Natural killer cell (primary cell): Measurements from ENCODE around the gene BICDL1. TPM values are rescaled to one million over a fixed set of nuclear protein-coding genes. Genes with fewer than 3 reads are reported as not detected.

Experiments
- ATAC-seq, 3 donors: fragments of 150-1000 bp in 2 of 3; fragments of 200-7000 bp in 1 of 3; cut with Tn5 transposase; 1 replicate in 1 of 3; 2 replicates in 2 of 3; pipeline ENCODE4 v1.10.0; 2021; ENCODE audit warnings: mild to moderate bottlenecking in 2 of 3, moderate library complexity in 2 of 3
- DNase-seq, 2 donors: peaks; one replicate each; pipeline versions ENCODE4 v3.0.0 to v3.0.0-alpha.2; 2013 to 2021; ENCODE audit warnings: mixed read lengths in 1 of 2
- H3K27ac ChIP-seq: one replicate; pipeline ENCODE4 v1.5.1; 2013; ENCODE audit warnings: mild to moderate bottlenecking, low read length
- H3K27me3 ChIP-seq: one replicate; pipeline ENCODE4 v1.6.1; 2013; ENCODE audit warnings: low read length; ENCODE audit not compliant: control insufficient read depth, insufficient read depth
- H3K36me3 ChIP-seq: one replicate; pipeline ENCODE4 v1.6.1; 2013; ENCODE audit warnings: low read length; ENCODE audit not compliant: control insufficient read depth, insufficient read depth
- H3K4me1 ChIP-seq: one replicate; pipeline ENCODE4 v1.6.1; 2013; ENCODE audit warnings: low read length; ENCODE audit not compliant: control insufficient read depth, insufficient read depth
- H3K4me3 ChIP-seq: one replicate; pipeline ENCODE4 v1.5.1; 2013; ENCODE audit warnings: low read length
- H3K9me3 ChIP-seq: one replicate; pipeline ENCODE4 v1.6.1; 2013; ENCODE audit warnings: low read length; ENCODE audit not compliant: control insufficient read depth, insufficient read depth
- H3K27ac Mint-ChIP-seq, 2 donors: one replicate each; pipeline ENCODE4 v1.8.0; 2022; ENCODE audit warnings: mild to moderate bottlenecking in 2 of 2, mixed read lengths in 2 of 2, moderate library complexity in 1 of 2
- H3K27me3 Mint-ChIP-seq, 2 donors: one replicate each; pipeline ENCODE4 v1.8.0; 2022; ENCODE audit warnings: low read depth in 2 of 2, mixed read lengths in 2 of 2
- H3K36me3 Mint-ChIP-seq: one replicate; pipeline ENCODE4 v1.8.0; 2022; ENCODE audit warnings: mixed read lengths
- H3K4me1 Mint-ChIP-seq, 2 donors: one replicate each; pipeline ENCODE4 v1.8.0; 2022; ENCODE audit warnings: mixed read lengths in 2 of 2
- H3K4me3 Mint-ChIP-seq: one replicate; pipeline ENCODE4 v1.8.0; 2022; ENCODE audit warnings: mild to moderate bottlenecking, moderate library complexity, mixed read lengths
- H3K9me3 Mint-ChIP-seq, 2 donors: one replicate each; pipeline ENCODE4 v1.8.0; 2022; ENCODE audit warnings: mixed read lengths in 2 of 2
- WGBS: methylation state at CpG from one replicate; pipeline ENCODE4 v1.1.7; 2013; ENCODE audit warnings: missing lambda C conversion rate; ENCODE audit not compliant: insufficient coverage; 5-methylcytosine and 5-hydroxymethylcytosine counted together
- intact Hi-C: fragments of 100-400 bp; cut with micrococcal nuclease; formaldehyde crosslinking; loops from one replicate; pipeline ENCODE4 v1.14.2; 2022
- total RNA-seq, 4 donors: library from RNA; stranded (reverse); fragments of 120-200 nt in 1 of 4; gene quantifications; one replicate each; pipeline versions ENCODE4 v1.2.3 to v1.2.4, GENCODE V29; 2013 to 2022
- TF ChIP-seq, protein P1 (sequence below): fragments of 200-600 bp; IDR thresholded peaks from one replicate; pipeline ENCODE4 v1.8.0; 2022; ENCODE audit warnings: antibody characterized with exemption

The BICDL1 gene
- total RNA-seq, 3 donors from 2014 or later (not counting 1 experiment from before 2014, with no cell fraction given): 29.3 to 37.1 (median 34.3) TPM

DNA sequence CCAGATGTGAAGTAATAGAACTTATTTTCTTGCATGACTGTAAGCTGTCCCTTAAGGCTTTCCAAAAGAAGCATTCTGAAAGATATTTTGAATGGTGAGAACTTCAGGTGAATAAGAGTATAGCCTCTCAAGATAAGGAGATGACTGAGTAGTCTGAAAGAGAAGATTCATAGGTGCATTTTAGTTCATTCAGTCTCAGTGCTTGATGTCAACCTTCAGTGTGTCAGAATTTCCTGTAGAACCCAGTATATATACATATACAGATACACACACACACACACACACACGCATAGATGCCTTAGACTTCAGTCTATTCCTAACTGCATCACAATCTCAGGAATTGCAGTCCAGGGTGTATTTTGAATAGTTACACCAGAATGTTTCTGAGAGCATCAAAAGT lies 7.4 kb downstream of the BICDL1 start:
- H3K4me3 Mint-ChIP-seq: no peak overlapping the region
- no peak overlapping the region for H3K27ac Mint-ChIP-seq
- TF ChIP-seq, protein P1, sequence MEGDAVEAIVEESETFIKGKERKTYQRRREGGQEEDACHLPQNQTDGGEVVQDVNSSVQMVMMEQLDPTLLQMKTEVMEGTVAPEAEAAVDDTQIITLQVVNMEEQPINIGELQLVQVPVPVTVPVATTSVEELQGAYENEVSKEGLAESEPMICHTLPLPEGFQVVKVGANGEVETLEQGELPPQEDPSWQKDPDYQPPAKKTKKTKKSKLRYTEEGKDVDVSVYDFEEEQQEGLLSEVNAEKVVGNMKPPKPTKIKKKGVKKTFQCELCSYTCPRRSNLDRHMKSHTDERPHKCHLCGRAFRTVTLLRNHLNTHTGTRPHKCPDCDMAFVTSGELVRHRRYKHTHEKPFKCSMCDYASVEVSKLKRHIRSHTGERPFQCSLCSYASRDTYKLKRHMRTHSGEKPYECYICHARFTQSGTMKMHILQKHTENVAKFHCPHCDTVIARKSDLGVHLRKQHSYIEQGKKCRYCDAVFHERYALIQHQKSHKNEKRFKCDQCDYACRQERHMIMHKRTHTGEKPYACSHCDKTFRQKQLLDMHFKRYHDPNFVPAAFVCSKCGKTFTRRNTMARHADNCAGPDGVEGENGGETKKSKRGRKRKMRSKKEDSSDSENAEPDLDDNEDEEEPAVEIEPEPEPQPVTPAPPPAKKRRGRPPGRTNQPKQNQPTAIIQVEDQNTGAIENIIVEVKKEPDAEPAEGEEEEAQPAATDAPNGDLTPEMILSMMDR: no peak
- no peaks in the 10 kb centered on the region for H3K27me3 ChIP-seq
- no peak overlapping the region for H3K4me3 ChIP-seq
- DNase-seq (no peak), ATAC-seq (no peak)
- no peaks in the 10 kb centered on the region for H3K27me3 Mint-ChIP-seq
- peaks cover 10% of the 10 kb centered on the region for H3K36me3 ChIP-seq
- WGBS: 88% methylated on average over 1 of the region's 1 CpG
- H3K4me1 ChIP-seq: no peaks in the 10 kb centered on the region
- no peak overlapping the region for H3K27ac ChIP-seq
- H3K4me1 Mint-ChIP-seq: no peaks in the 10 kb centered on the region
- no peaks in the 10 kb centered on the region for H3K9me3 ChIP-seq
- peaks cover 9% of the 10 kb centered on the region for H3K36me3 Mint-ChIP-seq
- no peaks in the 10 kb centered on the region for H3K9me3 Mint-ChIP-seq
- intact Hi-C loops: no loop called here

DNA sequence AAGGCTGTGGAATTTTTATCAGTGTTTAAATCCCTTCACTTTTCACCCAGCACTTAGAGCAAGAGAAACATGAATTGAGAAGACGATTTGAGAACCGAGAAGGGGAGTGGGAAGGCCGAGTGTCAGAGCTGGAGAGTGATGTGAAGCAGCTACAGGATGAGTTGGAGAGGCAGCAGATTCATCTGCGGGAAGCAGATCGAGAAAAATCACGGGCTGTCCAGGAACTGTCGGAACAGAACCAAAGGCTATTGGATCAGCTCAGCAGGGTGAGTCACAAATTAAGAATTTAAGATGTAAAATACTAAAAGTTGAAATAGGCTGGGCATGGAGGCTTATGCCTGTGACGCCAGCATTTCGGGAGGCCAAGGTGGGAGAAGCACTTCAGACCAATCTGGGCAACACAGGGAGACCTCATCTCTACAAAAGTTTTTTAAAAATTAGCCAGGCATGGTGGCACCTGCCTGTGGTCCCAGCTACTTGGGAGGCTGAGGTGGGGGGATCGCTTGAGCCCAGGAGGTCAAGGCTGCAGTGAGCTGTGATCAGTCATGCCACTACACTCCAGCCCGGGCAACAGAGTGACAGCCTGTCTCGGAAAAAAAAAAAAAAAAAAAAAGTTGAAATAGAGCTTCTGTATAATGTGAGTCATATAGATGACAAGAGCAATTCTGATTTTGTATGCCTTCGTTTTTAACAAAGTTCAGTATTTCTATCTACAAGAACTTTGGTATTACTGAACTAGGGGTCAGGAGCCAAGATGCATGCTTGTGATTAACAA lies 9.6 kb downstream of the BICDL1 start:
- TF ChIP-seq, protein P1: no peak
- intact Hi-C loops: no loop called here
- ATAC-seq (no peak), DNase-seq (no peak)
- Histone ChIP-seq H3K27ac (no peak overlapping the region), H3K27me3 (no peaks in the 10 kb centered on the region), H3K9me3 (no peaks in the 10 kb centered on the region), H3K4me3 (no peak overlapping the region), H3K36me3 (peaks cover 16% of the 10 kb centered on the region), H3K4me1 (no peaks in the 10 kb centered on the region)
- no peak overlapping the region for H3K27ac Mint-ChIP-seq
- H3K4me1 Mint-ChIP-seq: no peaks in the 10 kb centered on the region
- H3K27me3 Mint-ChIP-seq: no peaks in the 10 kb centered on the region
- peaks cover 9% of the 10 kb centered on the region for H3K36me3 Mint-ChIP-seq
- H3K9me3 Mint-ChIP-seq: no peaks in the 10 kb centered on the region
- no peak overlapping the region for H3K4me3 Mint-ChIP-seq
- WGBS: 94% methylated on average over 12 of the region's 13 CpGs

DNA sequence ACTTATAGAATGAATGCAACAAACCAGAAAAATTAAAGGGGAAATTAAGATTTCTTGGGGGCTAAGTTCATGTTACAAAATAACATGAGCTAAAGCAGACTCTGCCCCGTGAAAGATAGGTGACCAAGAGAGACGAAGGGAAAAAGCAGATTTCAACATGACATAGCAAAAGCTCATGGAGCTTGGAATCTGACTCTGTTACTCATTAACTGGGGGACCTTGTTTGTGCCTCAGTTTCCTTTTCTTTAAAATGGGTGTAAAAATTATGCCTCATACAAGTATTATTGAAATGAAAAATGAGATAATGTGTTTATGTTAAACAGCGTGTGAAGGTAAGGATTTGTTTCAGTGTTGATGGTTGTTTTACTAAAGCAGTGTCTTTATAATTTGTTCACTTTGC lies 11.5 kb downstream of the BICDL1 start:
- TF ChIP-seq, protein P1: no peak
- H3K4me1 ChIP-seq: no peaks in the 10 kb centered on the region
- no peak overlapping the region for H3K27ac ChIP-seq
- Mint-ChIP-seq H3K9me3 (no peaks in the 10 kb centered on the region), H3K27ac (no peak overlapping the region), H3K4me3 (no peak overlapping the region), H3K27me3 (no peaks in the 10 kb centered on the region), H3K36me3 (peaks cover 9% of the 10 kb centered on the region), H3K4me1 (no peaks in the 10 kb centered on the region)
- peaks cover 16% of the 10 kb centered on the region for H3K36me3 ChIP-seq
- no peak overlapping the region for H3K4me3 ChIP-seq
- ATAC-seq (no peak), DNase-seq (no peak)
- WGBS: 98% methylated on average over 3 of the region's 3 CpGs
- H3K9me3 ChIP-seq: no peaks in the 10 kb centered on the region
- H3K27me3 ChIP-seq: no peaks in the 10 kb centered on the region
- intact Hi-C loops: no loop called here
